H9 (cell line): ENCODE measurements around the gene LEMD1. TPM values are rescaled to one million over a fixed set of nuclear protein-coding genes. Genes with fewer than 3 reads are reported as not detected.

ENCODE experiments used
- DNase-seq: peaks from one replicate; pipeline ENCODE4 v3.0.0-alpha.2; 2017
- H2AFZ ChIP-seq: one replicate; pipeline ENCODE4 v1.6.1; 2013; ENCODE audit warnings: mild to moderate bottlenecking, low read length, control low read depth, moderate library complexity
- H2AK5ac ChIP-seq: 2 replicates; pipeline ENCODE4 v1.6.1; 2013; ENCODE audit warnings: low read length, control low read depth, mixed read lengths; ENCODE audit not compliant: insufficient read length
- H2BK120ac ChIP-seq: one replicate; pipeline ENCODE4 v1.6.1; 2013; ENCODE audit warnings: low read depth, mild to moderate bottlenecking, low read length, control low read depth, inconsistent platforms; ENCODE audit not compliant: poor library complexity, severe bottlenecking
- H2BK12ac ChIP-seq: 2 replicates; pipeline ENCODE4 v1.6.1; 2013; ENCODE audit warnings: low read length, control low read depth, mixed read lengths, low read depth; ENCODE audit not compliant: insufficient read length
- H2BK15ac ChIP-seq: 2 replicates; pipeline ENCODE4 v1.6.1; 2013; ENCODE audit warnings: low read depth, low read length, control low read depth
- H2BK20ac ChIP-seq: one replicate; pipeline ENCODE4 v1.6.1; 2013; ENCODE audit warnings: low read depth, mild to moderate bottlenecking, low read length, control low read depth, inconsistent platforms; ENCODE audit not compliant: poor library complexity, severe bottlenecking
- H2BK5ac ChIP-seq: 2 replicates; pipeline ENCODE4 v1.6.1; 2013; ENCODE audit warnings: low read length, control low read depth, mixed read lengths; ENCODE audit not compliant: insufficient read length
- H3K14ac ChIP-seq: 2 replicates; pipeline ENCODE4 v1.6.1; 2013; ENCODE audit warnings: low read length, control low read depth; ENCODE audit not compliant: insufficient read depth
- H3K18ac ChIP-seq: 2 replicates; pipeline ENCODE4 v1.6.1; 2013; ENCODE audit warnings: low read depth, mild to moderate bottlenecking, mixed read lengths, low read length, control low read depth; ENCODE audit not compliant: insufficient read length
- H3K23ac ChIP-seq: 2 replicates; pipeline ENCODE4 v1.6.1; 2013; ENCODE audit warnings: low read length, control low read depth, mixed read lengths, low read depth; ENCODE audit not compliant: insufficient read length
- H3K23me2 ChIP-seq: 2 replicates; pipeline ENCODE4 v1.6.1; 2013; ENCODE audit warnings: low read depth, mild to moderate bottlenecking, mixed read lengths, low read length, control low read depth; ENCODE audit not compliant: insufficient read length, poor library complexity, severe bottlenecking
- H3K27ac ChIP-seq: 2 replicates; pipeline ENCODE4 v1.5.1; 2013; ENCODE audit warnings: low read length, control low read depth, mixed read lengths, low read depth; ENCODE audit not compliant: insufficient read length
- H3K27me3 ChIP-seq: 2 replicates; pipeline ENCODE4 v1.6.1; 2013; ENCODE audit warnings: low read length, control low read depth, inconsistent platforms; ENCODE audit not compliant: insufficient read depth
- H3K4ac ChIP-seq: 2 replicates; pipeline ENCODE4 v1.6.1; 2013; ENCODE audit warnings: low read depth, mild to moderate bottlenecking, control low read depth, inconsistent platforms, low read length, moderate library complexity
- H3K4me1 ChIP-seq: 2 replicates; pipeline ENCODE4 v1.6.1; 2013; ENCODE audit warnings: low read length, control low read depth, inconsistent platforms; ENCODE audit not compliant: insufficient read depth
- H3K4me2 ChIP-seq: 2 replicates; pipeline ENCODE4 v1.6.1; 2013; ENCODE audit warnings: low read length, control low read depth, mixed read lengths; ENCODE audit not compliant: insufficient read length, insufficient read depth
- H3K56ac ChIP-seq: 2 replicates; pipeline ENCODE4 v1.6.1; 2013; ENCODE audit warnings: low read depth, mild to moderate bottlenecking, mixed read lengths, low read length, control low read depth; ENCODE audit not compliant: insufficient read length
- H3K79me1 ChIP-seq: 2 replicates; pipeline ENCODE4 v1.6.1; 2013; ENCODE audit warnings: low read depth, mild to moderate bottlenecking, moderate library complexity, low read length, control low read depth, inconsistent platforms; ENCODE audit not compliant: insufficient read depth, poor library complexity, severe bottlenecking
- H3K79me2 ChIP-seq: 2 replicates; pipeline ENCODE4 v1.6.1; 2013; ENCODE audit warnings: low read length, control low read depth, inconsistent platforms; ENCODE audit not compliant: insufficient read depth
- H3K9ac ChIP-seq: 2 replicates; pipeline ENCODE4 v1.6.1; 2013; ENCODE audit warnings: low read length, control low read depth, mixed read lengths; ENCODE audit not compliant: insufficient read length; ENCODE audit errors: extremely low read depth
- H3K9me3 ChIP-seq: one replicate; pipeline ENCODE4 v1.6.1; 2013; ENCODE audit warnings: low read depth, low read length, inconsistent platforms; ENCODE audit not compliant: control insufficient read depth
- H3T11ph ChIP-seq: one replicate; pipeline ENCODE4 v1.6.1; 2013; ENCODE audit warnings: mild to moderate bottlenecking, low read length, control low read depth, inconsistent platforms
- H4K20me1 ChIP-seq: one replicate; pipeline ENCODE4 v1.6.1; 2013; ENCODE audit not compliant: control insufficient read depth, insufficient read length, insufficient read depth
- H4K5ac ChIP-seq: 2 replicates; pipeline ENCODE4 v1.6.1; 2013; ENCODE audit warnings: low read depth, mild to moderate bottlenecking, mixed read lengths, low read length, control low read depth; ENCODE audit not compliant: insufficient read length
- H4K8ac ChIP-seq: replicated peaks from 2 replicates; pipeline ENCODE4 v1.6.1; 2013; ENCODE audit warnings: low read length, control low read depth, mixed read lengths, low read depth; ENCODE audit not compliant: insufficient read length
- H4K91ac ChIP-seq: 2 replicates; pipeline ENCODE4 v1.6.1; 2013; ENCODE audit warnings: low read depth, mild to moderate bottlenecking, moderate library complexity, mixed read lengths, low read length, control low read depth; ENCODE audit not compliant: insufficient read length
- H3K27ac Mint-ChIP-seq, 3 experiments: 2 replicates in 2 of 3; 3 replicates in 1 of 3; pipeline ENCODE4 v1.8.0; 2020 to 2021; ENCODE audit warnings: mixed read lengths in 3 of 3, mild to moderate bottlenecking in 1 of 3, moderate library complexity in 1 of 3
- H3K27me3 Mint-ChIP-seq: 2 replicates; pipeline ENCODE4 v1.8.0; 2021; ENCODE audit warnings: low read depth, mild to moderate bottlenecking, moderate library complexity, mixed read lengths
- H3K36me3 Mint-ChIP-seq, 3 experiments: 2 replicates in 2 of 3; 3 replicates in 1 of 3; pipeline ENCODE4 v1.8.0; 2020 to 2021; ENCODE audit warnings: low read depth in 3 of 3, mixed read lengths in 3 of 3; ENCODE audit not compliant: insufficient read depth in 1 of 3
- H3K4me1 Mint-ChIP-seq, 2 experiments: 2 replicates each; pipeline ENCODE4 v1.8.0; 2020; ENCODE audit warnings: mixed read lengths in 2 of 2
- H3K4me3 Mint-ChIP-seq, 2 experiments: 2 replicates in 1 of 2; 3 replicates in 1 of 2; pipeline ENCODE4 v1.8.0; 2020 to 2021; ENCODE audit warnings: mild to moderate bottlenecking in 2 of 2, mixed read lengths in 2 of 2, moderate library complexity in 1 of 2
- H3K9me3 Mint-ChIP-seq, 2 experiments: 2 replicates in 1 of 2; 3 replicates in 1 of 2; pipeline ENCODE4 v1.8.0; 2020; ENCODE audit warnings: mild to moderate bottlenecking in 2 of 2, mixed read lengths in 2 of 2, moderate library complexity in 1 of 2
- WGBS: extraction: QIAGEN DNeasy Blood & Tissue Kit; methylation state at CpG from one replicate; pipeline ENCODE4 v1.1.7; 2013; ENCODE audit warnings: missing lambda C conversion rate, low lambda C conversion rate, mixed read lengths; ENCODE audit not compliant: insufficient read length; ENCODE audit errors: extremely low coverage; 5-methylcytosine and 5-hydroxymethylcytosine counted together
- total RNA-seq: library from RNA; stranded (reverse); gene quantifications from 2 replicates; pipeline ENCODE4 v1.2.1, GENCODE V29; 2021
- TF ChIP-seq, protein P1 (sequence below): fragments of 200-600 bp; sonication (generic); conservative IDR thresholded peaks from 3 replicates; pipeline ENCODE4 v1.8.0; 2021; ENCODE audit warnings: antibody characterized with exemption, mild to moderate bottlenecking

LEMD1 gene
- total RNA-seq, 1 experiment from 2014 or later: 11.8 TPM

DNA sequence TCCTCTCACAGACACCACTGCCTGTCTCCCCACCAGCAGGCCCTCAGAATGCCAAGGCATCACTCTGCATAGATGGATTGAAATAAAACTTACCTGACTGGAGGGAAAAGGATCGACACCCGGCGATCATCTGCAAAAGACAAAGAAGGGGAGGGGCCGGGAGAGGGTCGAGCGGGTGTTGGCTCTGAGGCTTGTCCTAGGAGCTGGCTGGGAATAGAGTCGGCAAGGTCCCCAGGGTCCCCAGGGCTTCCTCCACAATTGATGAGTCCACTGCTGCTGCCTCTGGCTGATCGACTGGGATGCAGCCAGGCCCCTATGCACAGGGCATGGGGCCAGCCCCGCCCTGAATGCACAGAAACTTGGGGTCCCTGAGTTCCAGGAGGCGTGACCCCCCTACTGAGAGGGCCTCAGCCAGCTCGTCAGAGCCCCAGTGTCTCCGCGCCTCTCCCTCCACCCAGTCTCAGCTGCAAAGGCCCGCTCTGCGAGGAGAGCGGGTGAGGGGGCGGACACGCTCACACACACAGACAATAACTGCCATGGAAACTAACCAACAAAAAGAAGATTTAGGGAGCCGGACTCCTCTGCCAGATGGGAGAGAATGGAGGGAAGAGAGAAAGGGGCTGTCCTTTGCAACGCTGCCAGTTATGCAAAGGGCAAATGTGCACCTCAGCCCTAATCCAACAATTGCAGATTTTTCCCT lies 65.3 kb downstream of the LEMD1 start, which contains the start of gene KLHDC8A:
TSS of gene KLHDC8A (minus strand) at position 483 of the 700 bp plus-strand sequence. CDS start 13,318 bp downstream, outside the sequence.
- Histone ChIP-seq H3K56ac (no peak within 1 kb of the TSS), H2AFZ (no peak within 1 kb of the TSS), H2AK5ac (no peak within 1 kb of the TSS), H2BK15ac (no peak within 1 kb of the TSS; the same call in 1 of the 2 replicates), H3K4ac (no peak within 1 kb of the TSS), H3K9me3 (no peaks in the 10 kb centered on the region), H3K23me2 (no peaks in the 10 kb centered on the region), H3K9ac (peak within 1 kb of the TSS; percentile 31), H4K91ac (no peak within 1 kb of the TSS), H4K5ac (no peak within 1 kb of the TSS), H2BK5ac (no peak within 1 kb of the TSS), H3K79me1 (no peaks in the 10 kb centered on the region), H4K8ac (no peak within 1 kb of the TSS), H2BK12ac (no peak within 1 kb of the TSS), H3K79me2 (no peaks in the 10 kb centered on the region), H3K4me2 (peak within 1 kb of the TSS; percentile 22), H3T11ph (no peak within 1 kb of the TSS), H3K23ac (no peak within 1 kb of the TSS), H2BK120ac (no peak within 1 kb of the TSS), H3K14ac (peak within 1 kb of the TSS; percentile 39), H2BK20ac (no peak within 1 kb of the TSS), H3K4me1 (peaks cover 15% of the 10 kb centered on the region; the same call in 1 of the 2 replicates), H3K27ac (no peak within 1 kb of the TSS), H4K20me1 (no peaks in the 10 kb centered on the region), H3K18ac (no peak within 1 kb of the TSS), H3K27me3 (no peaks in the 10 kb centered on the region)
- TF ChIP-seq, protein P1, sequence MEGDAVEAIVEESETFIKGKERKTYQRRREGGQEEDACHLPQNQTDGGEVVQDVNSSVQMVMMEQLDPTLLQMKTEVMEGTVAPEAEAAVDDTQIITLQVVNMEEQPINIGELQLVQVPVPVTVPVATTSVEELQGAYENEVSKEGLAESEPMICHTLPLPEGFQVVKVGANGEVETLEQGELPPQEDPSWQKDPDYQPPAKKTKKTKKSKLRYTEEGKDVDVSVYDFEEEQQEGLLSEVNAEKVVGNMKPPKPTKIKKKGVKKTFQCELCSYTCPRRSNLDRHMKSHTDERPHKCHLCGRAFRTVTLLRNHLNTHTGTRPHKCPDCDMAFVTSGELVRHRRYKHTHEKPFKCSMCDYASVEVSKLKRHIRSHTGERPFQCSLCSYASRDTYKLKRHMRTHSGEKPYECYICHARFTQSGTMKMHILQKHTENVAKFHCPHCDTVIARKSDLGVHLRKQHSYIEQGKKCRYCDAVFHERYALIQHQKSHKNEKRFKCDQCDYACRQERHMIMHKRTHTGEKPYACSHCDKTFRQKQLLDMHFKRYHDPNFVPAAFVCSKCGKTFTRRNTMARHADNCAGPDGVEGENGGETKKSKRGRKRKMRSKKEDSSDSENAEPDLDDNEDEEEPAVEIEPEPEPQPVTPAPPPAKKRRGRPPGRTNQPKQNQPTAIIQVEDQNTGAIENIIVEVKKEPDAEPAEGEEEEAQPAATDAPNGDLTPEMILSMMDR: no peak
- Mint-ChIP-seq H3K9me3 (no peaks in the 10 kb centered on the region), H3K4me1 (peaks cover 73 to 74% of the 10 kb centered on the region in 2 experiments), H3K27ac (peak within 1 kb of the TSS in 1 of 3 experiments; percentile 27; a peak in 2 of 7 replicates), H3K4me3 (peak within 1 kb of the TSS in 1 of 2 experiments; percentile 34; a peak in 1 of 5 replicates), H3K36me3 (no peaks in the 10 kb centered on the region; a peak in 1 of 7 replicates), H3K27me3 (peaks cover 3% of the 10 kb centered on the region)
- peak; percentile 56 for DNase-seq
- WGBS: no CpG with 5 or more reads among the region's 20 CpGs
